ENCODE results near the gene SOX30.

Gene SOX30

GRCh38 chr5:157659868-157660660 is 7.8 kb upstream of the SOX30 start:
- no peak for DNase-seq (ENCODE audit: low spot score)

- no peak for DNase-seq (ENCODE audit: low spot score)
Measured at GRCh38 chr5:157658893-157659292, 6.7 kb upstream of the SOX30 start.

GRCh38 chr5:157657516-157657915 is 5.3 kb upstream of the SOX30 start:
- no peak for DNase-seq (ENCODE audit: low spot score)

GRCh38 chr5:157651623-157652376 is 438 bp downstream of the SOX30 start:
- no peak for DNase-seq (ENCODE audit: low spot score)

GRCh38 chr5:157650991-157651611 is 1.1 kb downstream of the SOX30 start:
- no peak for DNase-seq (ENCODE audit: low spot score)

- no peak for DNase-seq (ENCODE audit: low spot score)
Measured at GRCh38 chr5:157649101-157649500, 3.1 kb downstream of the SOX30 start.

GRCh38 chr5:157648275-157648990 is 3.8 kb downstream of the SOX30 start:
- no peak for DNase-seq (ENCODE audit: low spot score)

- DNase-seq (ENCODE audit: low spot score), result no peak
Measured at GRCh38 chr5:157640406-157641066, 11.7 kb downstream of the SOX30 start.

- DNase-seq (ENCODE audit: low spot score), result no peak
Measured at GRCh38 chr5:157630341-157630740, 21.9 kb downstream of the SOX30 start.

- DNase-seq (ENCODE audit: low spot score), result no peak
Measured at GRCh38 chr5:157626831-157627230, 25.4 kb downstream of the SOX30 start.

- DNase-seq (ENCODE audit: low spot score), result no peak
Measured at GRCh38 chr5:157624144-157624543, 28.1 kb downstream of the SOX30 start.

GRCh38 chr5:157620776-157621175 is 31.5 kb downstream of the SOX30 start:
- DNase-seq (ENCODE audit: low spot score), result no peak

GRCh38 chr5:157618191-157618765 is 34.0 kb downstream of the SOX30 start:
- DNase-seq (ENCODE audit: low spot score), result no peak

- no peak for DNase-seq (ENCODE audit: low spot score)
Measured at GRCh38 chr5:157616785-157617184, 35.5 kb downstream of the SOX30 start.

- DNase-seq (ENCODE audit: low spot score), result no peak
Measured at GRCh38 chr5:157613385-157614245, 38.6 kb downstream of the SOX30 start.

- no peak for DNase-seq (ENCODE audit: low spot score)
Measured at GRCh38 chr5:157612581-157612980, 39.7 kb downstream of the SOX30 start.

GRCh38 chr5:157611571-157612476 is 40.4 kb downstream of the SOX30 start:
- DNase-seq (ENCODE audit: low spot score), result no peak

GRCh38 chr5:157610990-157611389 is 41.2 kb downstream of the SOX30 start:
- DNase-seq (ENCODE audit: low spot score), result no peak

GRCh38 chr5:157608972-157609565 is 43.2 kb downstream of the SOX30 start:
- no peak for DNase-seq (ENCODE audit: low spot score)
